ENCODE measurements around the gene METRN.
"Not testable (repeated sequence)": the region's sequence is repeated elsewhere in the genome, so short reads cannot be mapped to it uniquely, and the experiment has no call there.

METRN gene

DNA sequence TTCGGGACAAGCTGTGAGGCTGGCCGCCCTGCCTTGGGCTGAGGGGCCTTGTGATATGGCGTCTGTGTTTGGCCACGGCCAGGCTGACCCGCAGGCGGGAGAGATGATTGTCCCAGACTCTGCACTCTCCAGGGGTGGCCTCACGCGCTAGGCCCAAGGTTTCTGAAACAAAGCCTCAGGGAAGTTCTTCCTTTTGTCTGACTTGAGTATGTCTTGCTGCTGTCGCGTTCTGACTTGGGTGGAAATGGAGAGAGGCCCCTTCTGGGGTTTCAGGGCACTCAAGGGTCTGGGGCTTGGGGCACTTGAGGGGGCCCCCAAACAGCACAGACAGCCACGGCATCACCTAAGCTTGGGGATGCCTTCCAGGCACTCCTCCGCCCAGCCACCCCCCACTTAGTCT, 3.8 kb upstream of the METRN start:
- DNase-seq = no peak

DNA sequence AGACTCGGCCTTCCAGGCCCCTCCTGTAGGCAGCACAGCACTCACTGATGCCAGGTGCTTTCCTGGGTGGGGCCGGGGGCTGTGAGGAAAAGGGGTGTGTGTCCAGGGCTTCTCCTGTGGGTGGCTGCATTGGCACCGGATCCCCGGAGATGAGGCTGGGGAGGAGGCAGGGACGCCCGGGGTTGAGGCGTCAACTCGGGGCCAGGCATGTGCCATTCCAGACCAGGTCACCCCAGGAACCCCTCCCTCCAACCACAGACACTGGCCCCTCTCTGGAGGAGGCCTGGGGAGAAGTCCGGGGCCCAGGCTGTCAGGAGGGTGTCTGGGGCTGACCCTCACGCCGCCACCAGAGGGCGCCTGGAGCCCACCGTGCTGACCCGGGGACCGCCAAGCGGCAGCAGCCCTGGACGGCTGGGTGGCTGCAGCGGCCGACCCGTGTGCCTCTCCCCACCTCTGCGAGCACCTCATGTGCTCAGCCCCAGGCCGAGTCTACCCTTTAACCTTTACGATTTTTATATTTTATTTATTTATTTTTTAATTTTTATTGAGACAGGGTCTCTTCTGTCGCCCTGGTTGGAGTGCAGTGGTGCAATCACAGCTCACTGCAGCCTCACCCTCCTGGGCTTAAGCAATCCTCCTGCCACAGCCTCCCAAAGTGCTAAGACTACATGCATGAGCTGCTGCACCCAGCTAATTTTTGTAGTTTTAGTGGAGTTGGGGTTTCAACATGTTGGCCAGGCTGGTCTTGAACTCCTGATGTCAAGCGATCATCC, 3.2 kb upstream of the METRN start:
- peak; percentile 50 for DNase-seq

DNA sequence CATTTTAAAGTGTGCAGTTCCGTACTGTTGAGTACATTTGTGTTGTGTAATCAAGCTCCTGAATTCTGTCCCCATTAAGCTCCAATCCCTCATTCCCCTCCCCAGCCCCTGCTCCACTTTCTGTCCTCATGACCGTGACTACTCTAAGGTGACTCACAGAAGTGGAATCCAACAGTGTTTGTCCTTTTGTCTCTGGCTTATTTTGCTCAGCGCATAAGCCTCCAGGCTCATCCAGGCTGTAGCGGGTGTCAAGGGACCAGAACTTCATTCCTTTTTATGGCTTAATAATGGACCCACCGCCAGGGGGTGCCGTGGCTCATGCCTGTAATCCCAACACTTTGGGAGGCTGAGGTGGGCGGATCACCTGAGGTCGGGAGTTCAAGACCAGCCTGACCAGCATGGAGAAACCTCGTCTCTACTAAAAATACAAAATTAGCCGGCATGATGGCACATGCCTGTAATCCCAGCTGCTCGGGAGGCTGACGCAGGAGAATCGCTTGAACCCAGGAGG, 2.1 kb upstream of the METRN start:
- DNase-seq = not testable (repeated sequence)

DNA sequence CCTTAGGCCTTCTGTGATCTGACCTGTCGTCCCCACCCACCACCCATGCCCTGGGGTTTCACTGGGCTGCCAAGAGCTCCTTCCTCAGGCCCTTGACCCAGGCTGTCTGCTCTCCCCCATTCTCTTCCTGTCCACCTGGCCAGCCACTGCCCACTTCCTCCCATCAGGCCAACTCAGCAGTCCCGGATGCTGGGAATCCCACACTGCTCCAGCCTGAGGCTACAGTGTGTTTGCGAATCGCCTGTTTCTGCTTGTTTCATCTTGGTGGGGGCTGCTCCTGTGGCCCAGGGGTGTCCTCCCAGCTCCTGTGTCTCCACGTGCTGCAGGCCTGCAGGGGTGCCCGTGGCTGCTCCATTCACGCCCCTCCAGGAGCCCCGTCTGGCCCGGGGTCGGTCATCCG, 839 bp upstream of the METRN start:
- DNase-seq = no peak

DNA sequence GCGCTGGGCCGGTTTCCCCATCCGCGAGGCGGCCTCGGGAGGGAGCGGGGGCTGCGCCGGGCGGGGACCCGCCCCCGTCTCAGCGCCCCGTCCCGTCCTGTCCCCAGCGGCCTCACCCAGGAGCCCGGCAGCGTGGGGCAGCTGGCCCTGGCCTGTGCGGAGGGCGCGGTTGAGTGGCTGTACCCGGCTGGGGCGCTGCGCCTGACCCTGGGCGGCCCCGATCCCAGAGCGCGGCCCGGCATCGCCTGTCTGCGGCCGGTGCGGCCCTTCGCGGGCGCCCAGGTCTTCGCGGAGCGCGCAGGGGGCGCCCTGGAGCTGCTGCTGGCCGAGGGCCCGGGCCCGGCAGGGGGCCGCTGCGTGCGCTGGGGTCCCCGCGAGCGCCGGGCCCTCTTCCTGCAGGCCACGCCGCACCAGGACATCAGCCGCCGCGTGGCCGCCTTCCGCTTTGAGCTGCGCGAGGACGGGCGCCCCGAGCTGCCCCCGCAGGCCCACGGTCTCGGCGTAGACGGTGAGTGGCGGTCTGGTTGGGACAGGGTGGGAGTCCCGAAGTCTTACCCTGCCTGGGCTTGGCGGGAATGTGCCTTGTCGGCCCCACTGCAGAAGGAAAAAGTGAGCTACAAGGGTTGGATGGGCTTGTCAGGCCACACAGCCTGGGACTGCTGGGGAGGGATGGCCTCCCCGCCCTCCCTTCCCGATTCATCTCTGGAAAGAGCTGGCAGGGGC, 720 bp downstream of the METRN start:
- no peak for DNase-seq

DNA sequence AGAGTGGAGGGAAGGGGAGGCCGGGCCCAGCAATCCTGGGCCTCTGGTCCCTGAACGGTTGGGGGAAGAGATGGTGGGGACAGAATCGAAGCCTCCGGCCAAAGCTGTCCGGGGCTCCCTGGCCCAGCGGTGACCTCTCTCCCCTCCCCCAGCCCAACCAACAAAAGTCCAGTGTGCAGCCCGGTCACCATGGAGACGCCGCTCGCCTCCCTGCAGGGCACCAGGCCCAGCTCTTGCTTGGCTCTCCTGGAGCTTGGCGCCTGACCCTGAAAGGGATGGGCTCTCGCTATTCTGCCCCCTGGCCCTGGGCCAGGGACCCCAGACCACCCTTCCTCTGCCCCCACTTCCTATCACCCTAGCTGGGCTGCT, 1.3 kb downstream of the METRN start:
- no peak for DNase-seq

DNA sequence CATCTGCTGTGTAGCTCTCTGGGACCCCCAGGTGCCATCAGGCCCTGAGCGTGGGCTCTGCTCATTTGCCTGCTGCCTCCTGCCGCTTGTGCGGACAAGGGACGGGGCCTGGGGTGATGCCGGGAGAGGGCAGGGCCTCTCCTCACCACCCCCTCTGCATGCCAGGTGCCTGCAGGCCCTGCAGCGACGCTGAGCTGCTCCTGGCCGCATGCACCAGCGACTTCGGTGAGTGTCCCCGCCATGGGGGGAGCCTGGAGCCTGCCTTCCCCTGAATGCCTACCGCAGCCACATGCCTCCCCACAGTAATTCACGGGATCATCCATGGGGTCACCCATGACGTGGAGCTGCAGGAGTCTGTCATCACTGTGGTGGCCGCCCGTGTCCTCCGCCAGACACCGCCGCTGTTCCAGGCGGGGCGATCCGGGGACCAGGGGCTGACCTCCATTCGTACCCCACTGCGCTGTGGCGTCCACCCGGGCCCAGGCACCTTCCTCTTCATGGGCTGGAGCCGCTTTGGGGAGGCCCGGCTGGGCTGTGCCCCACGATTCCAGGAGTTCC, 1.9 kb downstream of the METRN start:
- DNase-seq = no peak

DNA sequence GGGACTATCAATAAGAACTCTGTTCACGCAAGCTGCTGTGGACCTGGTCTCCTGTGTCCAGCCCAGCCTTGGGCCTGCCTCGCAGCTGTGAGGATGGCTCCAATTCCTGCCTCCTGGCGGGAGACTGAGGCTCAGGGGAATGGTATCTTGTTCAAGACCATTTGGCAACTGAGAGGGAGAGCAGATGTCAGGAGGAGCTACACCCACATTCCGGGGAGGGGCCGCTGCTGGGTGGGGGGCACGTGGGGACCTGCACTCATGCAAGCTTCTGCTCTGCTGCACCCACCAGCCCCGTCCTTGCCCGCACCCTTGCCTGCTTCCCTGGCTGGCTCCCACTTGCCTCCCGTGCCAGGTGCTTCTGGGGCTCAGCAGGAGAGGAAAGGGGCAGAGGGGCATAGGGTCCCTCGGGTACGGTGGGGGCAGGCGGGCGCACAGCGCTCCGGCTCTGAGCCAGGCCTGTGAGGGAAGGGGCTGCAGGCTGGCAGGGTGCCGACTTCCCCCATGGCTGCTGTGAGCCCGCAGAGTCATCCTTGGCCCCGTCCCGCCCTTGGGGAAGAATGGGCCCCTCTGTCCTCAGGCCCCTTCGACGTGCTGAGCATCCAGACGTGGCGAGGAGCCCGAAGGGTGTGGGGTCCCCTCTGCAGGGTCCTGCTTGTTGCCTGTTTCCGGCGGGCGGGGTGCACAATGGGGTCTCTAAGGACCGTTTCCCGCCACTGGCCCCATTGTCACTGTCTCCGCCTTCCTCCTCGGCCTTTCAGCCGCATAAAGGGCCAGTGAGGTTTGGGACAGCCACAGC, 2.7 kb downstream of the METRN start:
- DNase-seq = no peak

DNA sequence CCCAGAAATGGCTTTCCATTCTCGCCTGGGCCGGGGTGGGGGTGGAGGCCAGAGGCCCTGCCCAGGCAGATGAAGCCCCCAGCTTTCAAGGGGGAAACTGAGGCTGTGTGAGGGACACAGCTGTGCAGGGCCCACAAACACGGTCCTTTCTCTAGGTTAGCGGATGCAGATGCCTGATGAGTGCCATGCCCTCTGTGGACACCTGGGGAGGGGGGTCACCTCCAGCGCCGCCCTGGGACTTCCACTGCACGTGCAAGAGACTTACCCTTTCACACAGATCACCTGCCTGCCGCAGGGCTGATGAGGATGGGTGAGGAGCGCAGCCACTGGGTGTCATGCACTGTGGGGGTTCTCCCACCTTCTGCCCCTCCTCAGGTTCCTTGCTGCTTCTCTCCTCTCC, 3.5 kb downstream of the METRN start:
- DNase-seq = no peak

DNA sequence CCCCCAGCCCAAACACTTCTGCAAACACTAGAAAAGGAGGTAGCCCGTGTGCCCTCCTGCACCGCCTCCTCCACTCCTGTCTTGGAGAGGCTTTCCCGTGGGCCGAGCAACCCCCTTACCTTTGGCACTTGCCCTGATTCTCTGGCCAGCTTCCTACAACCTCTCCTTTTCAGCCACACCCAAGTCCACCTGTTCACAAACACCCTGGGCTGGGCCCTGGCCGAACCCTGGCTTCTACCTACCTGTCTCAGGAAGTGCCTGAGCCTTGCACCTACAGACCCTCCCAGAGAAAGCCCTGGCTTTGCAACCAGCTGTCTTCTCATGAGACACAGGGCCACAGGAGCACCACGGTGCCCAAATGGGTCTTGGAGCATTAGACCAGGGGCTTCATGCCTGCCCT, 4.0 kb downstream of the METRN start:
- no peak for DNase-seq

DNA sequence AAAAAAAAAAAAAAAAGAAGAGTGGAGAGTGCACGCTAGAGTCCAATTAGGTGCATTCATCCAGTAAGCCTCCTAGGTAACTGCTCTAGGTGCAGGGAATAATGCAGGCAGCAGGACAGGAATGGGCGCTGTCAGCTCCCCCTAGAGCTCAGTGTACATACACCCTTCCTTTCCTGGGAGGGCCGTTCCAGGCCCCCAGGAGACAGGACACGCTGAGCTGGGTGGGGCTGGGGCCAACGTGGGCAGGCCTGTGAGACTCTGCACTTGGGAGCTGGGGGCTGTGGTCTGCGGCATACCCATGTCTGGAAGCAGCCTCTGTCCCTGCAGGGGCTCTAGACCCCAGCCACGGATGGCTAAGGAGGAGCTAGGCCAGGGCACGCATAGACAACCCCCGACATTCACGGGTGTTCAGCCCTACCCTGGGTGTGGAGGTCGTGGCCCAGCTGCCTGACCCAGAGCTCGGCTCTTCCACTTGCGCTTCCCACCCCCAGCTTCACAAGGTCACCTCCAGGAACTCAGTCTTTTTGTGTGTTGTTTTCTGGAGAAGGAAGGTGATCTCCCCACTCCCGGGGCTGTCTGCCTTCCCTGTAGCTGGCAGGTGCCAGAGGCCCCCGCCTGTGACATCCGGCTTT, 5.0 kb downstream of the METRN start:
- no peak for DNase-seq

DNA sequence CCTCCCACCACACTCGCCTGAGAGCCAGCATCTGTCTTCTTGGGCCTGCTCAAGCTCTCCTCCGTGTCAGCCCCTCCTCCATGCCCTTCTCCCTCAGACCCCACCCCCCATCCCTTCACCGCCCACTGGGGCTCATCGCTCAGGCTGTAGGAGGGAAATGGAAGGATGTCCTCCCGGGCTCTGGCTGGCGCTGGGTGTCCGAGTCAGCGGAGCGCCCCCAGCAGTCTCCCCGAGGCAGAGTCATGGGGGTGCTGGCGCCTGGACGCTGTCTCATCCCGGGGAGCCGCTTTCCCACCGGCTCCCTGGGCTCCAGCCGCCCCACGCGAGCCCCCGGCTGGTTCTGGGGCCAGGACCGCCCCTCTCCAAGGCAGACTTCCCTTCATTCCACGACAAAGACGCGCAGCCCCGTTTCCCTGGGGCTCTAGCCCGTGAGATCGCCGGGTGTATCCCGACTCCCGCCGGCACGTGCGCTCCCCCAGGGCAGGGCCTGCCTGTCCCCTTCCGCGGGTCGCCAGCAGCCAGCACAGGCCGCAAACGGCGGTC, 5.6 kb downstream of the METRN start:
- peak; percentile 55 for DNase-seq

DNA sequence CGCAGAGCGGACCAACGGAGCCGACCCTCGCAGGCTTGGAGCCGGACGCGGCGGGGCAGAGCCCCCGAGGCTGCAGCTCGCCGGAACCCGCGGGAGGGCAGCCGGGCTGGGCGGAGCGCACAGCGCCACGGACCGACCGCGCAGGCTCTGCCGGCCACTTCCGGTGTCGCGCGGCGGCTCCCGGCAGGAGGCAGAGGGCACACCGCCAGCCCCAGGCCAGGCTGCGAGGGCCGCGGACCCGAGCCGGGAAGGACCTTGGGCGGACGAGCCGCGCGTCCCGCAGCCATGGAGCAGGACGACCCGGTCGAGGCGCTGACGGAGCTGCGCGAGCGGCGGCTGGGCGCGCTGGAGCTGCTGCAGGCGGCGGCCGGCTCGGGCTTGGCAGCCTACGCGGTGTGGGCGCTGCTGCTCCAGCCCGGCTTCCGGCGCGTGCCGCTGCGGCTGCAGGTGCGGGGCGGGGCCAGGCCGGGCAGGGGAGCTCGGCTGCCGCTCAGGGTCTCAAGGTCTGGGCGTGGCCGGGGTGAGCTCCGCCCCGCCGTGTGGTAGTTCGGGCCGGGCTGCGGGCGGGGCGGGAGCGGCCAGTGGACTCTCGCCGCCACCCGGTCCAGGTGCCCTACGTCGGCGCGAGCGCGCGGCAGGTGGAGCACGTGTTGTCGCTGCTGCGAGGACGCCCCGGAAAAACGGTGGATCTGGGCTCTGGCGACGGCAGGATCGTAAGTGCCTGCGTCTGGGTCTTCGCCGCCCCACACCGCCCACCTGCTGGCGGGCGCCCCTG, 6.3 kb downstream of the METRN start, which contains the start of gene ANTKMT:
Gene ANTKMT, plus strand, starts transcription at position 157 of the 775 bp plus-strand sequence. Its CDS starts 129 bp downstream, at position 286.
- DNase-seq = peak; percentile 85

DNA sequence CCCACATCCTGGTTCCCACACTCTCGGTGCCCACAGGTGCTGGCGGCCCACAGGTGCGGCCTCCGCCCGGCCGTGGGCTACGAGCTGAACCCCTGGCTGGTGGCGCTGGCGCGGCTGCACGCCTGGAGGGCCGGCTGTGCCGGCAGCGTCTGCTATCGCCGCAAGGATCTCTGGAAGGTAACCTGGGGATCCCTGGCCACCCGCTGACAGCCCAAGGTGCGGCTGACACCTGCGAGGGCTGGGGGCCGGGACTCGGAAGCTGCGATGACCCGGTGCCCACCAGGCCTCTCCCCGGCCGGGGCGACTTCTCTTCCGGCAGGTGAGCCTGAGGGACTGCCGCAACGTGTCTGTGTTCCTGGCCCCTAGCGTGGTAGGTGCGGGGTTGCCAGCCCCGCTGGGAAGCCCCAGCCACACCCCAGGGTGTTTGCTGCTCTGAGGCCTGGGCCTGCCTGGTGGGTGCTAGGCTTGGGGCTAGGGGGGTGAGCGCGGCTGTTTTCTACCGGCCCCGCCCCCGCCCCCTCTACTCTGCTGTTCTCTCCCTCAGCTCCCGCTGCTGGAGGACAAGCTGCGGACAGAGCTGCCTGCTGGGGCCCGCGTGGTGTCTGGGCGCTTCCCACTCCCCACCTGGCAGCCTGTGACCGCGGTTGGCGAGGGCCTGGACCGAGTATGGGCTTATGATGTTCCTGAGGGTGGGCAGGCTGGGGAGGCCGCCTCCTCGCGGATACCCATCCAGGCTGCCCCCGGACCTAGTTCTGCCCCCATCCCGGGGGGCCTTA, 7.0 kb downstream of the METRN start:
- DNase-seq = no peak

DNA sequence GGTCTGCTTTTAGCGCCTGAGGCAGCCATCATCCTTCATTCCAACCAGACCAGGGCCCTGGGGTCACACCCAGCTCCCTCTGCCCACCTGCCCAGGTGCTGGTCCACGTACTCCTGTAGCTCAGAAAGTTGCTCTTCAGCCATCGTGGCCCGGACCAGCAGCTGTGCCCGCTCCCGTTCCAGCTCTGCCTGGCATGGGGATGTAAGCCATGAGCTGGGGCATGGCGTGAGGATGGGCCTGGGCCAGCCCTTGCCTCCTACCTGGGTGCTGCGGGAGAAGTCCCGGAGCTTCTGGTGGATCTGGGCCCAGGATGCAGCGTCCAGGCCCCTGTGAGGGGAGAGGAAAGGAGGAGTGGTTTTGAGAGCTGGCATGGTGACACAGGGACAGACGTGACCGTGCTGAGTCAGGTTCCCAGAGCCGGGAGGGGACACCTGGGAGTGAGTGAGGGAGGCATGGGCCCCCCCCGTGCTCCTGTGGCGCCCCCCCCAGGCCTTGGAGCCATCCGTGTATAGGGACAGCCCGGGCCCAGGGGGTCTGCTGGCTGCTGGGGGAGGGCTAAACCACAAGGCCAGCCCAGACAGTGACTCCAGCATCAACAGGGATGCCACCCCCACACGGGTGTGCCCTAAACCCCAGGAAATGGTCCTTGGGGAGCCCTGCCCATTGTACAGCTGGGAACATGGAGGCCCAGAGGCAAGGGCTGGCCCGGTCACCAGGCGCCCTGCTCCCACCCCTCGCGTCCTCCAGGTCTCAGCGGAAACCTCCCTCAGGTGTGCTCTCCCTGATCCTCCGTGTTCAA, 8.1 kb downstream of the METRN start:
- DNase-seq = no peak

DNA sequence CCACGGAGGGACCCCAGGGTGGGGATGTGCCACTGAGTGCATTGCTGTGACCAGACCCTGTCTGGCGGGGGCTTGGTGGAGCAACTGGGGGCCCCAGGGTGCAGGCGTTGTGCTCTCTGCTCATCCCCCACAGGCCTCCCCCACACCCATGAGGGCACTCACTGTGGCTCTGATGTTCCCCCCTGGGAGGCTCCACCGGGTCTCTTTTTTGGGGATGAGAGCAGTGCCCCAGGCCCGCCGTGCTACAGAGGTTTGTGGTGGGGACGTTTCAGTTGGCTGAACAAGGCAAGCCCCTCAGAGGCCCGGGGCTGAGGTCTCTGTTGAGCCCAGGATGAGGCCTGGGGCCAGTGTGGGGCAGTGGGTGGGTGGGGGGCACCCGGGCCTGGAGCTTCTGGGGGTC, 8.8 kb downstream of the METRN start:
- DNase-seq = no peak

DNA sequence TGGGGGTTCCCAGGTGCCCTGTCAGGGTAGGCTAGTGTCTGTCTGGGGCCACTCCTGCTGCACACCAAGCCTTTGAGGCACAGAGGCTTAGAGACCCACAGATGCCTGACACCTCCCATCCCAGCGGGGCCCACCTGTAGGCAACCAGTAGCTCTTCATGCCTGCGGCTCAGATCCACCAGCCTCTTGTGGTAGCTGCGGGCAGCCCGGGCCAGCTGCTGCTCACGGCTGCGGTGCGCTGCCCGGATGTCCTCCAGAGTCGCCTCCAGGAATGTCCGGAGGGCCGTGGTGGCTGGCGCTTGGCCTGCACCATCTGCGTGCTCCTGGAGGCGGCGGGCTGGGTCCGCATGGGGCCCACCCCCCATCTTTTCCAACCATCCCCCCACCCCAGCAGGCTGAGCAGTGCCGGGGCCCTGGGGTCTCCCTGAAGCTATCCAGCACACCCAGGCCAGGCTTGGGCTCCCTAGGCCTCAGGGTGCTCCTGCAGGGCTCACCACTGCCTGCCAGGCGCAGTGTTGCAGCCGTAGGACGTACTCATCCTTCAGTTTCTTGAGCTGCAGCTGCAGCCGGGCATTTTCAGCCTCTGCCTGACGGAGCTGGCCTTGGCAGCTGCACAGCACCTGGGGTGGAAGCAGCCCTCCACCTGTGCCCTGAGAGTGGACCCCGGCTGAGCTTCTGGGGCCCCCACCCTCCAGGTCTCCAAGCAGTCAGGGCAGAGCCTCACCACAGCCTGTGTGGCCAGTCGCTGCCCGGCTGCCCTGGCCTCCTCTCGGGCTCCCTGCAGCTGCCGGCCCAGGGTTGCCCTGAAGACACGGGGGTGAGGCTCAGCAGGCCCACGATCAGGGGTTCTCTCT, 9.5 kb downstream of the METRN start:
- no peak for DNase-seq

DNA sequence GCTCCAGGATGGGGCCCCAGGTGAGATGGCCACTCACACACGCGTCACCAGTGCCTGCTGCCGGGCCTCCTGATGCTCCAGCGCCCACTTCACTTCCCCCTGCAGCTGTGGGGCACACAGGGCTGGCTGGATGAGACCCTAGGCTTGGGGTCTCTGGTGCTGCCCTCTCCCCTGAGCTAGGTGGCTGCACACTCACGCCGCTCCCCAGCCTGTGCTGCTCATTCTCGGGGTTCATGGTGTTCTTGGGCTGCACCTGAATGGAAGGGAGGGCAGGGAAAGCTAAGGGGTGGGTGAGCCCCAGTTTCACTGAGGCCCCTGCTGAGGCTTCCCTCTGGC, 10.1 kb downstream of the METRN start:
- no peak for DNase-seq
